ENCODE data around the gene METTL2B.
"Not testable (repeated sequence)": the region's sequence is repeated elsewhere in the genome, so short reads cannot be mapped to it uniquely, and the experiment has no call there.

DNA sequence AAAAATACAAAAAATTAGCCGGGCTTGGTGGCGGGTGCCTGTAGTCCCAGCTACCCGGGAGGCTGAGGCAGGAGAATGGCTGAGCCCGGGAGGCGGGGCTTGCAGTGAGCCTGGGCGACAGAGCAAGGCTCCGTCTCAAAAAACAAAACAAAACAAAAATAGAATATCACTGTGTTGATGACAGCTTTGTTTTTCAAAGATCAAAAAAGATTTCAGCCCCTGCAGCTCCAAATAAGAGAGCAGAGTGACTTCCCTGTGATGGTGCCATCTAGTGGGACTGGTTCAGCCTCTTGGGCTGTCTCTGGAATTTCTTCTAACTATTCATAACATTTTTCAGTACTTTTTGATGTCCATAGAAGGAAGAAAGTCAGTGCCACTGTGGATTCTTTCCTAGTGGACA is 60.9 kb downstream of the METTL2B start:
- TF ChIP-seq, protein P1, sequence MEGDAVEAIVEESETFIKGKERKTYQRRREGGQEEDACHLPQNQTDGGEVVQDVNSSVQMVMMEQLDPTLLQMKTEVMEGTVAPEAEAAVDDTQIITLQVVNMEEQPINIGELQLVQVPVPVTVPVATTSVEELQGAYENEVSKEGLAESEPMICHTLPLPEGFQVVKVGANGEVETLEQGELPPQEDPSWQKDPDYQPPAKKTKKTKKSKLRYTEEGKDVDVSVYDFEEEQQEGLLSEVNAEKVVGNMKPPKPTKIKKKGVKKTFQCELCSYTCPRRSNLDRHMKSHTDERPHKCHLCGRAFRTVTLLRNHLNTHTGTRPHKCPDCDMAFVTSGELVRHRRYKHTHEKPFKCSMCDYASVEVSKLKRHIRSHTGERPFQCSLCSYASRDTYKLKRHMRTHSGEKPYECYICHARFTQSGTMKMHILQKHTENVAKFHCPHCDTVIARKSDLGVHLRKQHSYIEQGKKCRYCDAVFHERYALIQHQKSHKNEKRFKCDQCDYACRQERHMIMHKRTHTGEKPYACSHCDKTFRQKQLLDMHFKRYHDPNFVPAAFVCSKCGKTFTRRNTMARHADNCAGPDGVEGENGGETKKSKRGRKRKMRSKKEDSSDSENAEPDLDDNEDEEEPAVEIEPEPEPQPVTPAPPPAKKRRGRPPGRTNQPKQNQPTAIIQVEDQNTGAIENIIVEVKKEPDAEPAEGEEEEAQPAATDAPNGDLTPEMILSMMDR (IDR thresholded peaks at IDR 0.05; ENCODE audit: low read depth, low read length), result peak; percentile 37
- TF ChIP-seq, protein P2, sequence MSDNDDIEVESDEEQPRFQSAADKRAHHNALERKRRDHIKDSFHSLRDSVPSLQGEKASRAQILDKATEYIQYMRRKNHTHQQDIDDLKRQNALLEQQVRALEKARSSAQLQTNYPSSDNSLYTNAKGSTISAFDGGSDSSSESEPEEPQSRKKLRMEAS (IDR thresholded peaks at IDR 0.05; ENCODE audit: low read depth, low read length), result not testable (repeated sequence)
- not testable (repeated sequence) for TF ChIP-seq POLR2A (IDR thresholded peaks at IDR 0.05; ENCODE audit: extremely low read depth, insufficient read length)

Data from NB4 (cell line).